Measurements from ENCODE around the gene TXLNG. TPM values are rescaled to one million over a fixed set of nuclear protein-coding genes. Genes with fewer than 3 reads are reported as not detected.

The TXLNG gene
- total and polyA plus RNA-seq, 2 of the 4 experiments (the other 2 are of a cell fraction) = 7.0 to 9.7 TPM

- dilution Hi-C loops (cut with HindIII; ENCODE audit: low sequenced_read_pairs, unreplicated experiment) (no loop called here), intact Hi-C loops (cut with micrococcal nuclease) (no loop called here), in situ Hi-C loops (cut with MboI; ENCODE audit: low sequenced_read_pairs) (no loop called here)
- Histone ChIP-seq H3K18ac (ENCODE audit: low read depth, low read length) (peak overlapping the region; percentile 53; the same call in 1 of the 2 replicates), H3K79me1 (ENCODE audit: low read depth in 1 of 2, low read length in 2 of 2) (peaks cover 14 to 17% of the 10 kb centered on the region in 2 experiments), H2AFZ (replicated peaks; ENCODE audit: low read length, poor library complexity) (no peak overlapping the region), H4K8ac (ENCODE audit: low read depth in 2 of 2, low read length in 2 of 2) (peak overlapping the region in 1 of 2 experiments; percentile 69; a peak in 2 of 4 replicates), H2BK15ac (ENCODE audit: low read depth, low read length) (no peak overlapping the region), H2BK120ac (ENCODE audit: low read depth, low read length) (peak overlapping the region; percentile 53; the same call in 1 of the 2 replicates), H3K4me1 (ENCODE audit: control insufficient read depth, insufficient read depth, low read length) (peaks cover 4% of the 10 kb centered on the region), H3K27ac (ENCODE audit: insufficient read depth, low read length) (peak overlapping the region; percentile 76; the same call in 1 of the 2 replicates), H3K56ac (ENCODE audit: extremely low read depth, insufficient read depth, low read length) (no peak overlapping the region), H3K14ac (replicated peaks; ENCODE audit: low read depth, low read length) (peak overlapping the region; percentile 59; the same call in 1 of the 2 replicates), H2BK20ac (ENCODE audit: low read depth, low read length) (peak overlapping the region; percentile 27; the same call in 1 of the 2 replicates), H3K4me3 (ENCODE audit: insufficient read depth, low read depth, low read length) (peak overlapping the region; percentile 66; the same call in 1 of the 2 replicates), H4K5ac (ENCODE audit: low read depth, low read length) (peak overlapping the region; percentile 25; the same call in 1 of the 2 replicates), H3K27me3 (ENCODE audit: control insufficient read depth, insufficient read depth, low read length) (no peaks in the 10 kb centered on the region), H2AK9ac (replicated peaks; ENCODE audit: low read depth, low read length, poor library complexity) (no peak overlapping the region), H2AK5ac (ENCODE audit: low read depth, low read length) (no peak overlapping the region), H3K9me3 (ENCODE audit: control insufficient read depth, insufficient read depth, low read length) (no peaks in the 10 kb centered on the region), H4K91ac (ENCODE audit: insufficient read depth, low read depth, low read length) (peak overlapping the region; percentile 79), H3K4me2 (ENCODE audit: low read depth, low read length) (peak overlapping the region; percentile 72), H2BK5ac (ENCODE audit: low read depth, low read length, poor library complexity, severe bottlenecking) (peak overlapping the region; percentile 87), H3K36me3 (ENCODE audit: control insufficient read depth, insufficient read depth, low read length) (no peaks in the 10 kb centered on the region), H3K4ac (ENCODE audit: low read depth, low read length) (peak overlapping the region; percentile 30; the same call in 1 of the 2 replicates), H3K9ac (ENCODE audit: low read depth, low read length) (peak overlapping the region; percentile 15), H4K20me1 (ENCODE audit: insufficient read depth, low read length) (no peaks in the 10 kb centered on the region), H3K9me1 (ENCODE audit: insufficient read depth, low read length) (peaks cover 3% of the 10 kb centered on the region; the same call in 1 of the 2 replicates), H3K23ac (ENCODE audit: low read depth, low read length) (0 out of 2 replicates have a peak overlapping the region, but pooled peaks have one; percentile 50)
- peak; percentile 93 for ATAC-seq (ENCODE audit: low read depth)
- ChIA-PET POLR2A (ENCODE audit: unreplicated experiment) (no interaction called here), CTCF (interaction anchor here (0.8 to 2.0 kb wide), 5 partner anchors 10 to 238 kb away, joined by 3 to 7 read pairs (median 3); no protein-coding TSS in a partner anchor)
- TF ChIP-seq NFE2L2 (IDR thresholded peaks at IDR 0.05; ENCODE audit: low read depth, low read length) (no peak), MAFK (IDR thresholded peaks at IDR 0.05; ENCODE audit: low read depth, low read length) (no peak), CEBPB (IDR thresholded peaks at IDR 0.05; ENCODE audit: low read depth, low read length) (peak; percentile 100)
- TF ChIP-seq, protein P1, sequence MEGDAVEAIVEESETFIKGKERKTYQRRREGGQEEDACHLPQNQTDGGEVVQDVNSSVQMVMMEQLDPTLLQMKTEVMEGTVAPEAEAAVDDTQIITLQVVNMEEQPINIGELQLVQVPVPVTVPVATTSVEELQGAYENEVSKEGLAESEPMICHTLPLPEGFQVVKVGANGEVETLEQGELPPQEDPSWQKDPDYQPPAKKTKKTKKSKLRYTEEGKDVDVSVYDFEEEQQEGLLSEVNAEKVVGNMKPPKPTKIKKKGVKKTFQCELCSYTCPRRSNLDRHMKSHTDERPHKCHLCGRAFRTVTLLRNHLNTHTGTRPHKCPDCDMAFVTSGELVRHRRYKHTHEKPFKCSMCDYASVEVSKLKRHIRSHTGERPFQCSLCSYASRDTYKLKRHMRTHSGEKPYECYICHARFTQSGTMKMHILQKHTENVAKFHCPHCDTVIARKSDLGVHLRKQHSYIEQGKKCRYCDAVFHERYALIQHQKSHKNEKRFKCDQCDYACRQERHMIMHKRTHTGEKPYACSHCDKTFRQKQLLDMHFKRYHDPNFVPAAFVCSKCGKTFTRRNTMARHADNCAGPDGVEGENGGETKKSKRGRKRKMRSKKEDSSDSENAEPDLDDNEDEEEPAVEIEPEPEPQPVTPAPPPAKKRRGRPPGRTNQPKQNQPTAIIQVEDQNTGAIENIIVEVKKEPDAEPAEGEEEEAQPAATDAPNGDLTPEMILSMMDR (conservative IDR thresholded peaks at IDR 0.05; ENCODE audit: low read depth, low read length) = no peak
- no TSS peak for BruUV-seq (replicated peaks)
- WGBS, 2 experiments (ENCODE audit: extremely low coverage in 2 of 2, insufficient read length in 1 of 2) = no CpG with 5 or more reads among the region's 4 CpGs
- peak; percentile 68 for DNase-seq
Measured at GRCh38 chrX:16807976-16808542, 21.8 kb downstream of the TXLNG start.

Measured in IMR-90 (cell line).